ENCODE measurements around the gene TJAP1.

DNA sequence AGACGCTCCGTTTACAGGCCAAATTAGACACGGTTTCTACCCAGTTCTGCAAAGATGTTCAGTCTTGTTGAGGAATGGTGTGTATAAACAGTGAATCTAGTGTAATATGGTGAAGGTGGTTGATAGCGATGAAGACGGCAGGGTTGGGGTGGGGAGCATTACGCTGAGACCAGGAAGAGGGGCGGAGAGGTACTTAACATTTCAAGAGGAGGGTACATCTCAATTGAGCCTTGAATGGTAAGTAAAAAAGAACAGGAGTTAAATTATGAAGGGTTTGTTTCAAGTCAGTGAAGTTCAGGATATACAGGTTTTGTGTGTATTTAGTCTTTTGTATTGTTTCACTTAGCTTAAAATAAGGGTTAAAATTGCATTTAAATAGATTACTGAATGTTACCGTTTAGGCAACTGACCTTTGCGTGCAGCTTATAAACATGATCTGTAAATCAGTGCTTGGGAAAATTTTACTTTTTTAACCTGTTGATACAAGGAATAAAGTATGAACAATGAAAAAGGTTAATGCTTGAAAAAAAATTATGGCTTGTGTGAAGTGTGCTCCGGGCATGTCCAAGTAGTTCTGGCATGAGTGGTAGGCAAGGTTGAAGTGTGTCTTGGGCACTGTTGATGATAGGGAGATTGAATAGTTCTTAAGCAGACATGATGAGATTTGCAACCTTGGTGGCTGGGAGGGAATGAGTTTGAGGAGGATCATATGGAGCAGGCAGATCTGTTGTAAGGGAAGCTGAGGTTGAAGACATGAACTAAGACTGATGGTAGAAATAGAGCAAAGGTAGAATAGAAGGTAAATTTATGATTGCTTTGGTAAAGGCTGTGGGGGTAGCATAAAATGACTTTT, 40.4 kb downstream of the TJAP1 start:
- TF ChIP-seq, protein P1, sequence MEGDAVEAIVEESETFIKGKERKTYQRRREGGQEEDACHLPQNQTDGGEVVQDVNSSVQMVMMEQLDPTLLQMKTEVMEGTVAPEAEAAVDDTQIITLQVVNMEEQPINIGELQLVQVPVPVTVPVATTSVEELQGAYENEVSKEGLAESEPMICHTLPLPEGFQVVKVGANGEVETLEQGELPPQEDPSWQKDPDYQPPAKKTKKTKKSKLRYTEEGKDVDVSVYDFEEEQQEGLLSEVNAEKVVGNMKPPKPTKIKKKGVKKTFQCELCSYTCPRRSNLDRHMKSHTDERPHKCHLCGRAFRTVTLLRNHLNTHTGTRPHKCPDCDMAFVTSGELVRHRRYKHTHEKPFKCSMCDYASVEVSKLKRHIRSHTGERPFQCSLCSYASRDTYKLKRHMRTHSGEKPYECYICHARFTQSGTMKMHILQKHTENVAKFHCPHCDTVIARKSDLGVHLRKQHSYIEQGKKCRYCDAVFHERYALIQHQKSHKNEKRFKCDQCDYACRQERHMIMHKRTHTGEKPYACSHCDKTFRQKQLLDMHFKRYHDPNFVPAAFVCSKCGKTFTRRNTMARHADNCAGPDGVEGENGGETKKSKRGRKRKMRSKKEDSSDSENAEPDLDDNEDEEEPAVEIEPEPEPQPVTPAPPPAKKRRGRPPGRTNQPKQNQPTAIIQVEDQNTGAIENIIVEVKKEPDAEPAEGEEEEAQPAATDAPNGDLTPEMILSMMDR (IDR thresholded peaks at IDR 0.05; ENCODE audit: poor library complexity, severe bottlenecking): no peak
- TF ChIP-seq POLR2AphosphoS5 (IDR thresholded peaks at IDR 0.05): no peak
